H1 (cell line): ENCODE data around the gene CSF3R. TPM values are rescaled to one million over a fixed set of nuclear protein-coding genes. Genes with fewer than 3 reads are reported as not detected.

Experiments
- CTCF ChIA-PET: fragments of 300-600 bp; sonication (Branson Sonifier 250); formaldehyde crosslinking; loops from one replicate; lab custom pipeline; 2021; ENCODE audit not compliant: partially characterized antibody; lab: Charles Lee
- POLR2A ChIA-PET: fragments of 300-600 bp; sonication (Branson Sonifier 250); formaldehyde crosslinking; loops from one replicate; lab custom pipeline; 2021; ENCODE audit warnings: inconsistent platforms; ENCODE audit not compliant: partially characterized antibody; lab: Charles Lee
- DNase-seq, 2 experiments: peaks; one replicate each; pipeline versions ENCODE4 v3.0.0 to v3.0.0-alpha.2; 2010 to 2022; ENCODE audit warnings: low spot score in 2 of 2, low read depth in 1 of 2, mixed read lengths in 1 of 2
- FAIRE-seq: peaks from 2 replicates; lab custom pipeline; 2011; peaks lifted over from hg19 to GRCh38; lab: Jason Lieb, UNC
- H2AFZ ChIP-seq: 2 replicates; pipeline ENCODE4 v1.8.1; 2012; ENCODE audit warnings: low read length, inconsistent platforms
- H2AK5ac ChIP-seq: 2 replicates; pipeline ENCODE4 v1.6.1; 2013; ENCODE audit warnings: low read depth, low read length
- H2BK120ac ChIP-seq: replicated peaks from 2 replicates; pipeline ENCODE3; 2013; ENCODE audit warnings: low read depth, low read length, inconsistent platforms
- H2BK12ac ChIP-seq: 2 replicates; pipeline ENCODE4 v1.6.1; 2013; ENCODE audit warnings: low read depth, low read length
- H2BK15ac ChIP-seq: 2 replicates; pipeline ENCODE4 v1.6.1; 2013; ENCODE audit warnings: low read length
- H2BK20ac ChIP-seq: 2 replicates; pipeline ENCODE4 v1.6.1; 2013; ENCODE audit warnings: low read length
- H2BK5ac ChIP-seq: 2 replicates; pipeline ENCODE4 v1.6.1; 2013; ENCODE audit warnings: low read depth, low read length
- H3K14ac ChIP-seq: 2 replicates; pipeline ENCODE4 v1.6.1; 2013; ENCODE audit warnings: inconsistent platforms; ENCODE audit not compliant: insufficient read length
- H3K18ac ChIP-seq: 2 replicates; pipeline ENCODE4 v1.6.1; 2013; ENCODE audit warnings: low read length; ENCODE audit errors: extremely low read depth
- H3K23ac ChIP-seq: 2 replicates; pipeline ENCODE4 v1.6.1; 2013; ENCODE audit warnings: inconsistent platforms; ENCODE audit not compliant: insufficient read length
- H3K23me2 ChIP-seq: 2 replicates; pipeline ENCODE4 v1.6.1; 2013; ENCODE audit warnings: low read depth, low read length
- H3K27ac ChIP-seq: 2 replicates; pipeline ENCODE4 v1.6.1; 2011; ENCODE audit warnings: low read depth, low read length, inconsistent platforms
- H3K27me3 ChIP-seq, 4 experiments: replicated peaks in 1 of 4; 1 replicate in 1 of 4; 2 replicates in 3 of 4; pipeline versions ENCODE4 v1.6.1 to v1.8.1; 2011 to 2013; ENCODE audit warnings: low read length in 3 of 4, mild to moderate bottlenecking in 3 of 4, inconsistent platforms in 2 of 4, mixed read lengths in 2 of 4, moderate library complexity in 1 of 4; ENCODE audit not compliant: control insufficient read depth in 3 of 4, insufficient read depth in 3 of 4; ENCODE audit errors: extremely low read depth in 1 of 4
- H3K36me3 ChIP-seq, 4 experiments: 2 replicates each; pipeline versions ENCODE4 v1.6.1 to v1.8.1; 2011 to 2013; ENCODE audit warnings: mild to moderate bottlenecking in 4 of 4, low read length in 3 of 4, moderate library complexity in 2 of 4, control low read depth in 1 of 4, inconsistent platforms in 1 of 4; ENCODE audit not compliant: insufficient read depth in 4 of 4, control insufficient read depth in 2 of 4
- H3K4ac ChIP-seq: replicated peaks from 2 replicates; pipeline ENCODE3; 2013; ENCODE audit warnings: low read length, low read depth, mixed read lengths, inconsistent platforms; ENCODE audit not compliant: insufficient read length
- H3K4me1 ChIP-seq, 4 experiments: replicated peaks in 1 of 4; 1 replicate in 1 of 4; 2 replicates in 3 of 4; pipeline versions ENCODE4 v1.6.1 to v1.8.1; 2011 to 2013; ENCODE audit warnings: low read length in 3 of 4, inconsistent platforms in 2 of 4, mixed read lengths in 1 of 4; ENCODE audit not compliant: insufficient read depth in 4 of 4, control insufficient read depth in 3 of 4
- H3K4me2 ChIP-seq, 2 experiments: 2 replicates each; pipeline versions ENCODE4 v1.6.1 to v1.8.1; 2011 to 2013; ENCODE audit warnings: low read depth in 2 of 2, low read length in 2 of 2, control low read depth in 1 of 2, inconsistent platforms in 1 of 2, mild to moderate bottlenecking in 1 of 2; ENCODE audit not compliant: insufficient read depth in 1 of 2
- H3K4me3 ChIP-seq, 4 experiments: fragments of 200-600, 300-600 bp in 1 of 4; sonication (generic), shearing (Covaris generic), sonication (Bioruptor Twin) in 1 of 4; 2 replicates each; pipeline versions ENCODE4 v1.5.1 to v1.8.1; 2011 to 2016; ENCODE audit warnings: low read length in 4 of 4, low read depth in 3 of 4, control low read depth in 2 of 4, inconsistent platforms in 2 of 4, mild to moderate bottlenecking in 2 of 4, mixed read lengths in 1 of 4, moderate library complexity in 1 of 4; ENCODE audit not compliant: insufficient read depth in 2 of 4; ENCODE audit errors: extremely low read depth in 1 of 4
- H3K56ac ChIP-seq: replicated peaks from 2 replicates; pipeline ENCODE3; 2013; ENCODE audit warnings: low read depth, mild to moderate bottlenecking, mixed read lengths, low read length, inconsistent platforms; ENCODE audit not compliant: insufficient read length
- H3K79me1 ChIP-seq: 2 replicates; pipeline ENCODE4 v1.6.1; 2013; ENCODE audit warnings: low read depth, low read length, control low read depth
- H3K79me2 ChIP-seq, 2 experiments: 2 replicates each; pipeline versions ENCODE4 v1.6.1 to v1.8.1; 2012 to 2013; ENCODE audit warnings: low read length in 2 of 2, mild to moderate bottlenecking in 2 of 2, inconsistent platforms in 1 of 2; ENCODE audit not compliant: insufficient read depth in 2 of 2, control insufficient read depth in 1 of 2
- H3K9ac ChIP-seq, 4 experiments: replicated peaks in 1 of 4; 1 replicate in 1 of 4; 2 replicates in 3 of 4; pipeline versions ENCODE4 v1.6.1 to v1.8.1; 2011 to 2013; ENCODE audit warnings: low read depth in 3 of 4, low read length in 3 of 4, control low read depth in 2 of 4, mild to moderate bottlenecking in 2 of 4, moderate library complexity in 2 of 4, inconsistent platforms in 1 of 4; ENCODE audit errors: extremely low read depth in 1 of 4
- H3K9me3 ChIP-seq, 2 experiments: 2 replicates each; pipeline versions ENCODE4 v1.6.1 to v1.8.1; 2012 to 2013; ENCODE audit warnings: mild to moderate bottlenecking in 2 of 2, moderate library complexity in 2 of 2, control low read depth in 1 of 2, inconsistent platforms in 1 of 2, low read depth in 1 of 2, low read length in 1 of 2, mixed read lengths in 1 of 2; ENCODE audit not compliant: insufficient read depth in 2 of 2
- H4K20me1 ChIP-seq, 2 experiments: replicated peaks in 1 of 2; 2 replicates each; pipeline versions ENCODE3 to v1.8.1; 2011 to 2013; ENCODE audit warnings: inconsistent platforms in 2 of 2, low read length in 2 of 2, mild to moderate bottlenecking in 1 of 2; ENCODE audit not compliant: insufficient read depth in 2 of 2, control insufficient read depth in 1 of 2
- H4K5ac ChIP-seq: 2 replicates; pipeline ENCODE4 v1.6.1; 2013; ENCODE audit warnings: low read length, low read depth, mixed read lengths, inconsistent platforms; ENCODE audit not compliant: insufficient read length
- H4K8ac ChIP-seq: 2 replicates; pipeline ENCODE4 v1.8.0; 2013; ENCODE audit warnings: mild to moderate bottlenecking, moderate library complexity, low read length, inconsistent platforms; ENCODE audit not compliant: insufficient read depth; ENCODE audit errors: extremely low read depth
- H4K91ac ChIP-seq: replicated peaks from 2 replicates; pipeline ENCODE3; 2013; ENCODE audit warnings: low read length, mixed read lengths, inconsistent platforms; ENCODE audit not compliant: insufficient read length
- CTCF ChIP-seq, 3 experiments: IDR thresholded peaks; 1 replicate in 2 of 3; 2 replicates in 1 of 3; pipeline versions ENCODE4 v1.5.1 to v1.6.1; 2011; ENCODE audit warnings: low read length in 3 of 3, mild to moderate bottlenecking in 3 of 3, inconsistent platforms in 2 of 3, low read depth in 1 of 3, moderate library complexity in 1 of 3; ENCODE audit not compliant: insufficient read depth in 1 of 3; ENCODE audit errors: control extremely low read depth in 1 of 3
- FOSL1 ChIP-seq: IDR thresholded peaks from 2 replicates; pipeline ENCODE4 v1.6.1; 2011; ENCODE audit warnings: mild to moderate bottlenecking, low read depth, low read length, moderate library complexity; ENCODE audit not compliant: insufficient read depth
- HDAC6 ChIP-seq: IDR thresholded peaks from one replicate; pipeline ENCODE4 v1.7.1; 2012; ENCODE audit warnings: low read depth, mild to moderate bottlenecking, inconsistent platforms, low read length, moderate library complexity
- JUND ChIP-seq: IDR thresholded peaks from 2 replicates; pipeline ENCODE4 v1.6.1; 2011; ENCODE audit warnings: mild to moderate bottlenecking, improper control_type of control experiment, low read length
- KDM1A ChIP-seq: fragments of 200-600, 300-600 bp; sonication (generic); IDR thresholded peaks from 2 replicates; pipeline ENCODE4 v1.7.1; 2016; ENCODE audit warnings: mild to moderate bottlenecking, low read length, borderline replicate concordance
- MAFK ChIP-seq: IDR thresholded peaks from 2 replicates; pipeline ENCODE4 v1.6.1; 2012; ENCODE audit warnings: low read depth, mild to moderate bottlenecking, improper control_type of control experiment, low read length
- TEAD4 ChIP-seq: IDR thresholded peaks from 2 replicates; pipeline ENCODE4 v1.6.1; 2012; ENCODE audit warnings: low read depth, low read length, inconsistent platforms, mixed read lengths
- WGBS, 2 experiments: shearing (Covaris generic) in 1 of 2; methylation state at CpG; one replicate each; pipeline versions ENCODE4 v1.1.6 to v1.1.7; 2013 to 2015; ENCODE audit warnings: low lambda C conversion rate in 2 of 2, mixed read lengths in 2 of 2, inconsistent platforms in 1 of 2, low coverage in 1 of 2, missing lambda C conversion rate in 1 of 2; ENCODE audit not compliant: insufficient replicate concordance in 2 of 2, insufficient coverage in 1 of 2, insufficient read length in 1 of 2; ENCODE audit errors: extremely low coverage in 1 of 2, missing lambda C conversion rate in 1 of 2; 5-methylcytosine and 5-hydroxymethylcytosine counted together
- polyA plus RNA-seq, 7 experiments: library from polyadenylated mRNA; depleted of rRNA in 3 of 7; stranded (reverse) in 5 of 7; unstranded in 2 of 7; fragments of >200 nt in 5 of 7; fragments of 200-250 nt in 2 of 7; gene quantifications; 1 replicate in 5 of 7; 2 replicates in 1 of 7; 4 replicates in 1 of 7; pipeline versions ENCODE4 v1.2.1 to v1.2.3, GENCODE V29; 2011 to 2013; ENCODE audit warnings: missing spikeins in 2 of 7, mixed read lengths in 2 of 7
- total RNA-seq: library from RNA; stranded (reverse); fragmentation: NEBNext Ultra II Directional; extraction: Animal tissue kit (Norgen Biotek cat#: 25700); gene quantifications from 2 replicates; pipeline ENCODE4 v1.2.1, GENCODE V29; 2021

Gene CSF3R
- total and polyA plus RNA-seq, 2 of the 8 experiments (the other 6 are each of a cell fraction or from before 2014, with no cell fraction given), result not detected

- H3K4ac ChIP-seq, result no peak overlapping the region
- ChIA-PET POLR2A (interaction anchor here (1.4 to 1.8 kb wide), 3 partner anchors 11 to 23 kb away, joined by 3 to 10 read pairs (median 7); partner anchors contain the start of gene MRPS15), CTCF (interaction anchor here (0.5 to 2.3 kb wide), 7 partner anchors 8 to 387 kb away, joined by 3 to 15 read pairs (median 3); no protein-coding TSS in a partner anchor)
- no peak overlapping the region; the same call in 1 of the 2 replicates for H4K8ac ChIP-seq
- peaks cover 0 to 2% (median 0%) of the 10 kb centered on the region in 4 experiments; a peak in 3 of 7 replicates for H3K4me1 ChIP-seq
- no peak overlapping the region for H4K5ac ChIP-seq
- H3K79me2 ChIP-seq, result no peaks in the 10 kb centered on the region
- no peak overlapping the region for H3K27ac ChIP-seq
- no peak overlapping the region for H2AK5ac ChIP-seq
- TF ChIP-seq TEAD4 (no peak), MAFK (no peak), HDAC6 (no peak), CTCF (IDR thresholded peaks at IDR 0.05; ENCODE audit: control extremely low read depth in 1 of 3, insufficient read depth in 1 of 3, low read depth in 1 of 3, low read length in 3 of 3) (no peak), FOSL1 (no peak), KDM1A (peak; percentile 82; the same call in 1 of the 2 replicates), JUND (no peak)
- no peak overlapping the region for H3K9ac ChIP-seq
- H3K18ac ChIP-seq, result no peak overlapping the region
- H4K20me1 ChIP-seq, result no peaks in the 10 kb centered on the region
- no peak overlapping the region for H2BK12ac ChIP-seq
- H2BK120ac ChIP-seq, result no peak overlapping the region
- no peak overlapping the region for H2BK5ac ChIP-seq
- no peaks in the 10 kb centered on the region for H3K36me3 ChIP-seq
- no peak overlapping the region for H3K4me3 ChIP-seq
- 87% methylated on average over 16 of the region's 17 CpGs; no CpG with 5 or more reads in 1 of the 2 experiments for WGBS, 2 experiments
- H3K4me2 ChIP-seq, result no peak overlapping the region
- H2BK20ac ChIP-seq, result no peak overlapping the region
- no peak overlapping the region for H3K14ac ChIP-seq
- no peak overlapping the region for H2AFZ ChIP-seq
- no peak overlapping the region for H3K56ac ChIP-seq
- H3K27me3 ChIP-seq, result no peaks in the 10 kb centered on the region
- H4K91ac ChIP-seq, result no peak overlapping the region
- H3K9me3 ChIP-seq, result no peaks in the 10 kb centered on the region
- no peaks in the 10 kb centered on the region for H3K23me2 ChIP-seq
- no peak overlapping the region for H3K23ac ChIP-seq
- no peaks in the 10 kb centered on the region for H3K79me1 ChIP-seq
- DNase-seq (no peak), FAIRE-seq (no peak)
- no peak overlapping the region for H2BK15ac ChIP-seq
Observed at GRCh38 chr1:36486439-36487335, 4.0 kb upstream of the CSF3R start.
